Measurements from ENCODE around the gene PARD3B. TPM values are rescaled to one million over a fixed set of nuclear protein-coding genes. Genes with fewer than 3 reads are reported as not detected.

PARD3B gene
- total and polyA plus RNA-seq, 2 donors (not counting 1 experiment from before 2014, with no cell fraction given) = 7.4 to 20.6 TPM

- H3K27me3 ChIP-seq (ENCODE audit: control insufficient read depth, insufficient read depth, low read length) = no peaks in the 10 kb centered on the region
- H3K79me2 ChIP-seq (ENCODE audit: control insufficient read depth, insufficient read depth, low read length) = no peaks in the 10 kb centered on the region
- no peak overlapping the region for H3K4me3 ChIP-seq (replicated peaks in 1 of 4; ENCODE audit: control extremely low read depth in 1 of 4, insufficient read depth in 1 of 4, low read depth in 3 of 4, low read length in 4 of 4)
- H4K20me1 ChIP-seq (ENCODE audit: control insufficient read depth, extremely low read depth, insufficient read depth, low read length) = no peaks in the 10 kb centered on the region
- DNase-seq (ENCODE audit: low read depth in 2 of 2) = peak; percentile 4 to 19
- TF ChIP-seq EZH2 (IDR thresholded peaks at IDR 0.05; ENCODE audit: low read length, missing control alignments) (no peak), CTCF (conservative IDR thresholded peaks at IDR 0.05 in 1 of 2, IDR thresholded peaks at IDR 0.05 in 1 of 2; ENCODE audit: low read depth in 1 of 2, low read length in 2 of 2) (peak in 1 of 2 donors; percentile 8)
- H3K9ac ChIP-seq (ENCODE audit: insufficient read depth, low read length) = no peak overlapping the region
- H2AFZ ChIP-seq (ENCODE audit: low read length) = no peak overlapping the region
- no peaks in the 10 kb centered on the region for H3K4me1 ChIP-seq (ENCODE audit: control insufficient read depth, extremely low read depth, insufficient read depth, low read length)
- no peak overlapping the region for H3K4me2 ChIP-seq (ENCODE audit: extremely low read depth, insufficient read depth, low read length)
- H3K27ac ChIP-seq (ENCODE audit: insufficient read depth, low read length) = no peak overlapping the region
- H3K36me3 ChIP-seq (ENCODE audit: control insufficient read depth, insufficient read depth, low read length) = no peaks in the 10 kb centered on the region
- no peaks in the 10 kb centered on the region for H3K9me3 ChIP-seq (ENCODE audit: control insufficient read depth, insufficient read depth, low read depth, low read length)
Observed at GRCh38 chr2:204860274-204860673, 315.0 kb downstream of the PARD3B start.

- H3K27me3 ChIP-seq (ENCODE audit: control insufficient read depth, insufficient read depth, low read length) = no peaks in the 10 kb centered on the region
- no peak overlapping the region for H3K4me3 ChIP-seq (replicated peaks in 1 of 4; ENCODE audit: control extremely low read depth in 1 of 4, insufficient read depth in 1 of 4, low read depth in 3 of 4, low read length in 4 of 4)
- H3K27ac ChIP-seq (ENCODE audit: insufficient read depth, low read length) = no peak overlapping the region
- no peak for DNase-seq (ENCODE audit: low read depth in 2 of 2)
- H3K4me1 ChIP-seq (ENCODE audit: control insufficient read depth, extremely low read depth, insufficient read depth, low read length) = no peaks in the 10 kb centered on the region
- TF ChIP-seq EZH2 (IDR thresholded peaks at IDR 0.05; ENCODE audit: low read length, missing control alignments) (no peak), CTCF (conservative IDR thresholded peaks at IDR 0.05 in 1 of 2, IDR thresholded peaks at IDR 0.05 in 1 of 2; ENCODE audit: low read depth in 1 of 2, low read length in 2 of 2) (no peak)
- no peak overlapping the region for H3K4me2 ChIP-seq (ENCODE audit: extremely low read depth, insufficient read depth, low read length)
- H3K36me3 ChIP-seq (ENCODE audit: control insufficient read depth, insufficient read depth, low read length) = no peaks in the 10 kb centered on the region
- no peaks in the 10 kb centered on the region for H3K9me3 ChIP-seq (ENCODE audit: control insufficient read depth, insufficient read depth, low read depth, low read length)
- H3K79me2 ChIP-seq (ENCODE audit: control insufficient read depth, insufficient read depth, low read length) = no peaks in the 10 kb centered on the region
- no peak overlapping the region for H2AFZ ChIP-seq (ENCODE audit: low read length)
- H4K20me1 ChIP-seq (ENCODE audit: control insufficient read depth, extremely low read depth, insufficient read depth, low read length) = no peaks in the 10 kb centered on the region
- no peak overlapping the region for H3K9ac ChIP-seq (ENCODE audit: insufficient read depth, low read length)
Observed at GRCh38 chr2:204862809-204863208, 317.5 kb downstream of the PARD3B start.

GRCh38 chr2:204863336-204863735 is 318.1 kb downstream of the PARD3B start:
- TF ChIP-seq EZH2 (IDR thresholded peaks at IDR 0.05; ENCODE audit: low read length, missing control alignments) = no peak
- no peak for TF ChIP-seq CTCF (conservative IDR thresholded peaks at IDR 0.05 in 1 of 2, IDR thresholded peaks at IDR 0.05 in 1 of 2; ENCODE audit: low read depth in 1 of 2, low read length in 2 of 2)
- H3K27me3 ChIP-seq (ENCODE audit: control insufficient read depth, insufficient read depth, low read length) = no peaks in the 10 kb centered on the region

More at GRCh38 chr2:204863336-204863735, 318.1 kb downstream of the PARD3B start:
- no peaks in the 10 kb centered on the region for H4K20me1 ChIP-seq (ENCODE audit: control insufficient read depth, extremely low read depth, insufficient read depth, low read length)
- H3K27ac ChIP-seq (ENCODE audit: insufficient read depth, low read length) = no peak overlapping the region
- no peak overlapping the region for H3K4me2 ChIP-seq (ENCODE audit: extremely low read depth, insufficient read depth, low read length)
- peak in 1 of 2 donors; percentile 32 for DNase-seq (ENCODE audit: low read depth in 2 of 2)
- no peak overlapping the region for H2AFZ ChIP-seq (ENCODE audit: low read length)
- no peaks in the 10 kb centered on the region for H3K9me3 ChIP-seq (ENCODE audit: control insufficient read depth, insufficient read depth, low read depth, low read length)
- H3K4me3 ChIP-seq (replicated peaks in 1 of 4; ENCODE audit: control extremely low read depth in 1 of 4, insufficient read depth in 1 of 4, low read depth in 3 of 4, low read length in 4 of 4) = no peak overlapping the region
- no peaks in the 10 kb centered on the region for H3K36me3 ChIP-seq (ENCODE audit: control insufficient read depth, insufficient read depth, low read length)
- no peaks in the 10 kb centered on the region for H3K79me2 ChIP-seq (ENCODE audit: control insufficient read depth, insufficient read depth, low read length)
- no peak overlapping the region for H3K9ac ChIP-seq (ENCODE audit: insufficient read depth, low read length)
- no peaks in the 10 kb centered on the region for H3K4me1 ChIP-seq (ENCODE audit: control insufficient read depth, extremely low read depth, insufficient read depth, low read length)

Data from fibroblast of lung (primary cell).